ENCODE data around the gene PCSK5.
A peak's percentile ranks its signal among the peaks of the same experiment; 100 is the strongest.

PCSK5 gene

GRCh38 chr9:76401176-76401575 lies 510.7 kb downstream of the PCSK5 start:
- Histone ChIP-seq H3K9me3 (ENCODE audit: control insufficient read depth in 2 of 2, low read length in 2 of 2) (no peaks in the 10 kb centered on the region), H3K4me3 (ENCODE audit: low read length in 2 of 2) (no peak overlapping the region), H3K36me3 (ENCODE audit: control insufficient read depth in 2 of 2, insufficient read depth in 2 of 2, low read length in 2 of 2) (no peaks in the 10 kb centered on the region), H3K27me3 (ENCODE audit: control insufficient read depth in 2 of 2, insufficient read depth in 2 of 2, low read length in 2 of 2) (no peaks in the 10 kb centered on the region), H3K27ac (ENCODE audit: low read depth in 2 of 2, low read length in 2 of 2) (no peak overlapping the region), H3K4me1 (ENCODE audit: control insufficient read depth in 2 of 2, insufficient read depth in 2 of 2, low read length in 2 of 2) (peaks cover 4 to 26% of the 10 kb centered on the region in 2 donors), H3K9ac (ENCODE audit: low read depth in 1 of 2, low read length in 2 of 2) (no peak overlapping the region)

- no peaks in the 10 kb centered on the region for H3K27me3 ChIP-seq (ENCODE audit: control insufficient read depth in 2 of 2, insufficient read depth in 2 of 2, low read length in 2 of 2)
- no peak overlapping the region for H3K4me3 ChIP-seq (ENCODE audit: low read length in 2 of 2)
- no peak overlapping the region for H3K9ac ChIP-seq (ENCODE audit: low read depth in 1 of 2, low read length in 2 of 2)
- H3K27ac ChIP-seq (ENCODE audit: low read depth in 2 of 2, low read length in 2 of 2), result peak overlapping the region; percentile 14 to 70
- no peaks in the 10 kb centered on the region for H3K9me3 ChIP-seq (ENCODE audit: control insufficient read depth in 2 of 2, low read length in 2 of 2)
- no peaks in the 10 kb centered on the region for H3K36me3 ChIP-seq (ENCODE audit: control insufficient read depth in 2 of 2, insufficient read depth in 2 of 2, low read length in 2 of 2)
- peaks cover 4 to 26% of the 10 kb centered on the region in 2 donors for H3K4me1 ChIP-seq (ENCODE audit: control insufficient read depth in 2 of 2, insufficient read depth in 2 of 2, low read length in 2 of 2)
Measured at GRCh38 chr9:76401580-76402354, 511.3 kb downstream of the PCSK5 start.

- Histone ChIP-seq H3K27me3 (ENCODE audit: control insufficient read depth in 2 of 2, insufficient read depth in 2 of 2, low read length in 2 of 2) (no peaks in the 10 kb centered on the region), H3K4me3 (ENCODE audit: low read length in 2 of 2) (peak overlapping the region; percentile 32 to 33), H3K9me3 (ENCODE audit: control insufficient read depth in 2 of 2, low read length in 2 of 2) (no peaks in the 10 kb centered on the region), H3K9ac (ENCODE audit: low read depth in 1 of 2, low read length in 2 of 2) (no peak overlapping the region), H3K4me1 (ENCODE audit: control insufficient read depth in 2 of 2, insufficient read depth in 2 of 2, low read length in 2 of 2) (peaks cover 4 to 26% of the 10 kb centered on the region in 2 donors), H3K36me3 (ENCODE audit: control insufficient read depth in 2 of 2, insufficient read depth in 2 of 2, low read length in 2 of 2) (no peaks in the 10 kb centered on the region), H3K27ac (ENCODE audit: low read depth in 2 of 2, low read length in 2 of 2) (peak overlapping the region in 1 of 2 donors; percentile 45)
Measured at GRCh38 chr9:76403352-76403751, 512.9 kb downstream of the PCSK5 start.

- H3K36me3 ChIP-seq (ENCODE audit: control insufficient read depth in 2 of 2, insufficient read depth in 2 of 2, low read length in 2 of 2), result no peaks in the 10 kb centered on the region
- H3K4me1 ChIP-seq (ENCODE audit: control insufficient read depth in 2 of 2, insufficient read depth in 2 of 2, low read length in 2 of 2), result peaks cover 4 to 26% of the 10 kb centered on the region in 2 donors
- H3K9ac ChIP-seq (ENCODE audit: low read depth in 1 of 2, low read length in 2 of 2), result no peak overlapping the region
- no peaks in the 10 kb centered on the region for H3K9me3 ChIP-seq (ENCODE audit: control insufficient read depth in 2 of 2, low read length in 2 of 2)
- H3K4me3 ChIP-seq (ENCODE audit: low read length in 2 of 2), result no peak overlapping the region
- no peaks in the 10 kb centered on the region for H3K27me3 ChIP-seq (ENCODE audit: control insufficient read depth in 2 of 2, insufficient read depth in 2 of 2, low read length in 2 of 2)
- no peak overlapping the region for H3K27ac ChIP-seq (ENCODE audit: low read depth in 2 of 2, low read length in 2 of 2)
Measured at GRCh38 chr9:76404401-76404800, 513.9 kb downstream of the PCSK5 start.

GRCh38 chr9:76405340-76405739 lies 514.9 kb downstream of the PCSK5 start:
- Histone ChIP-seq H3K27me3 (ENCODE audit: control insufficient read depth in 2 of 2, insufficient read depth in 2 of 2, low read length in 2 of 2) (no peaks in the 10 kb centered on the region), H3K4me3 (ENCODE audit: low read length in 2 of 2) (no peak overlapping the region), H3K36me3 (ENCODE audit: control insufficient read depth in 2 of 2, insufficient read depth in 2 of 2, low read length in 2 of 2) (no peaks in the 10 kb centered on the region), H3K4me1 (ENCODE audit: control insufficient read depth in 2 of 2, insufficient read depth in 2 of 2, low read length in 2 of 2) (peaks cover 4 to 26% of the 10 kb centered on the region in 2 donors), H3K9ac (ENCODE audit: low read depth in 1 of 2, low read length in 2 of 2) (no peak overlapping the region), H3K27ac (ENCODE audit: low read depth in 2 of 2, low read length in 2 of 2) (no peak overlapping the region), H3K9me3 (ENCODE audit: control insufficient read depth in 2 of 2, low read length in 2 of 2) (no peaks in the 10 kb centered on the region)

GRCh38 chr9:76405868-76406267 lies 515.4 kb downstream of the PCSK5 start:
- Histone ChIP-seq H3K36me3 (ENCODE audit: control insufficient read depth in 2 of 2, insufficient read depth in 2 of 2, low read length in 2 of 2) (no peaks in the 10 kb centered on the region), H3K9ac (ENCODE audit: low read depth in 1 of 2, low read length in 2 of 2) (no peak overlapping the region), H3K4me1 (ENCODE audit: control insufficient read depth in 2 of 2, insufficient read depth in 2 of 2, low read length in 2 of 2) (peaks cover 4 to 22% of the 10 kb centered on the region in 2 donors), H3K4me3 (ENCODE audit: low read length in 2 of 2) (no peak overlapping the region), H3K27ac (ENCODE audit: low read depth in 2 of 2, low read length in 2 of 2) (no peak overlapping the region), H3K9me3 (ENCODE audit: control insufficient read depth in 2 of 2, low read length in 2 of 2) (no peaks in the 10 kb centered on the region), H3K27me3 (ENCODE audit: control insufficient read depth in 2 of 2, insufficient read depth in 2 of 2, low read length in 2 of 2) (no peaks in the 10 kb centered on the region)
